ENCODE data around the gene FSD2. TPM values are rescaled to one million over a fixed set of nuclear protein-coding genes. Genes with fewer than 3 reads are reported as not detected.

The FSD2 gene
- total RNA-seq, 1 experiment from 2014 or later: not detected

DNA sequence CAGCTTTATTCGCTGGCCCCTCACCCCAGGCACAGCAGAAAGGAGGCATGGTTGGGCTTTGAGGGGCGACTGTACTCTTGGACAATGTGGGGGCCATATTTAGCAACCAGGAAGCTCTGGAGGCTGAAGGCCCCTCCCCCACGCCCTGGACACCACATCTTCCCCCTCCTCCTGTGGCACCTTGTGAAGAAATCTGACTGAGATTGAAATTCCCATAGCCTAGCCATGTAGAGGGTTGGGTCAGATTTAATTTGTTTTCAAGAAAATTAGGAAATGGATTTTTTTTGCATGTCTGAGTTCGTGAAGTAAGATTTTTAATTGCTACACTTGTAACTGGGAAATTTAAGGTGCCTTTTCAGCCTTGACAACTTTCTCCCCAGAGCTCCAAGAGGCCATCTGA is 24.5 kb downstream of the FSD2 start:
- intact Hi-C loops (cut with micrococcal nuclease; ENCODE audit: unreplicated experiment): no loop called here
- TF ChIP-seq, protein P1, sequence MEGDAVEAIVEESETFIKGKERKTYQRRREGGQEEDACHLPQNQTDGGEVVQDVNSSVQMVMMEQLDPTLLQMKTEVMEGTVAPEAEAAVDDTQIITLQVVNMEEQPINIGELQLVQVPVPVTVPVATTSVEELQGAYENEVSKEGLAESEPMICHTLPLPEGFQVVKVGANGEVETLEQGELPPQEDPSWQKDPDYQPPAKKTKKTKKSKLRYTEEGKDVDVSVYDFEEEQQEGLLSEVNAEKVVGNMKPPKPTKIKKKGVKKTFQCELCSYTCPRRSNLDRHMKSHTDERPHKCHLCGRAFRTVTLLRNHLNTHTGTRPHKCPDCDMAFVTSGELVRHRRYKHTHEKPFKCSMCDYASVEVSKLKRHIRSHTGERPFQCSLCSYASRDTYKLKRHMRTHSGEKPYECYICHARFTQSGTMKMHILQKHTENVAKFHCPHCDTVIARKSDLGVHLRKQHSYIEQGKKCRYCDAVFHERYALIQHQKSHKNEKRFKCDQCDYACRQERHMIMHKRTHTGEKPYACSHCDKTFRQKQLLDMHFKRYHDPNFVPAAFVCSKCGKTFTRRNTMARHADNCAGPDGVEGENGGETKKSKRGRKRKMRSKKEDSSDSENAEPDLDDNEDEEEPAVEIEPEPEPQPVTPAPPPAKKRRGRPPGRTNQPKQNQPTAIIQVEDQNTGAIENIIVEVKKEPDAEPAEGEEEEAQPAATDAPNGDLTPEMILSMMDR (conservative IDR thresholded peaks at IDR 0.05; ENCODE audit: low read depth, low read length): no peak
- TF ChIP-seq EZH2 (IDR thresholded peaks at IDR 0.05; ENCODE audit: borderline replicate concordance, low read depth, low read length, poor library complexity, severe bottlenecking): no peak
- BruUV-seq (replicated peaks): no TSS peak
- Histone ChIP-seq H3K4me3 (ENCODE audit: low read depth, low read length, poor library complexity, severe bottlenecking) (no peak overlapping the region), H3K27ac (ENCODE audit: low read depth, low read length, poor library complexity, severe bottlenecking) (no peak overlapping the region), H3K4me1 (ENCODE audit: insufficient read depth, low read length, poor library complexity, severe bottlenecking) (no peaks in the 10 kb centered on the region), H3K9me3 (ENCODE audit: low read depth, low read length, poor library complexity, severe bottlenecking) (peaks cover 6% of the 10 kb centered on the region), H3K36me3 (ENCODE audit: insufficient read depth, low read length, poor library complexity, severe bottlenecking) (no peaks in the 10 kb centered on the region), H3K27me3 (replicated peaks; ENCODE audit: insufficient read depth, low read depth, low read length, poor library complexity) (no peaks in the 10 kb centered on the region)
- CTCF ChIA-PET: no interaction called here
- POLR2A ChIA-PET (ENCODE audit: low non-redundant PET): no interaction called here
- DNase-seq (ENCODE audit: low spot score): no peak

DNA sequence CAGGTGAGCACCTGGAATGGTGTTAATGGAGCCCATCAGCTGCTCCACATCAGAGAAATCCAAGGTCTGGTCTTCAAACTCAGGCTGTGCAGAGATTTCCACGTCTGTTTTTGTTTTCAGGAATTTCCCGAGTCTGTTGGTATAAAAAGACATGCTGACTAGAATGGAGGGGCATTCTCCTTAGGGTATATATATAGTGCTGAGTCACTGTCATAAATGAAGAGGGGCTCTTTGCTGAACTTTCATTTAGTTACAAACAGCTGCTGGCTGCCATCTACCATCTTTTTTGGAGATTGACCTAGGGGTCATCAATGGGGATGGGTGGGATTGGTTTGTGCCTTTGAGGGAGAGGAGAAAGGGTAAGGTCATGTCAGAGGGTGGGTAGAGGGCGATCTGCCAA is 27.1 kb downstream of the FSD2 start:
- POLR2A ChIA-PET (ENCODE audit: low non-redundant PET): no interaction called here
- DNase-seq (ENCODE audit: low spot score): no peak
- Histone ChIP-seq H3K27ac (ENCODE audit: low read depth, low read length, poor library complexity, severe bottlenecking) (no peak overlapping the region), H3K27me3 (replicated peaks; ENCODE audit: insufficient read depth, low read depth, low read length, poor library complexity) (no peaks in the 10 kb centered on the region), H3K9me3 (ENCODE audit: low read depth, low read length, poor library complexity, severe bottlenecking) (peaks cover 7% of the 10 kb centered on the region), H3K4me3 (ENCODE audit: low read depth, low read length, poor library complexity, severe bottlenecking) (no peak overlapping the region), H3K36me3 (ENCODE audit: insufficient read depth, low read length, poor library complexity, severe bottlenecking) (no peaks in the 10 kb centered on the region), H3K4me1 (ENCODE audit: insufficient read depth, low read length, poor library complexity, severe bottlenecking) (no peaks in the 10 kb centered on the region)
- TF ChIP-seq, protein P1 (conservative IDR thresholded peaks at IDR 0.05; ENCODE audit: low read depth, low read length): no peak
- TF ChIP-seq EZH2 (IDR thresholded peaks at IDR 0.05; ENCODE audit: borderline replicate concordance, low read depth, low read length, poor library complexity, severe bottlenecking): no peak
- intact Hi-C loops (cut with micrococcal nuclease; ENCODE audit: unreplicated experiment): no loop called here
- no TSS peak for BruUV-seq (replicated peaks)
- CTCF ChIA-PET: no interaction called here

DNA sequence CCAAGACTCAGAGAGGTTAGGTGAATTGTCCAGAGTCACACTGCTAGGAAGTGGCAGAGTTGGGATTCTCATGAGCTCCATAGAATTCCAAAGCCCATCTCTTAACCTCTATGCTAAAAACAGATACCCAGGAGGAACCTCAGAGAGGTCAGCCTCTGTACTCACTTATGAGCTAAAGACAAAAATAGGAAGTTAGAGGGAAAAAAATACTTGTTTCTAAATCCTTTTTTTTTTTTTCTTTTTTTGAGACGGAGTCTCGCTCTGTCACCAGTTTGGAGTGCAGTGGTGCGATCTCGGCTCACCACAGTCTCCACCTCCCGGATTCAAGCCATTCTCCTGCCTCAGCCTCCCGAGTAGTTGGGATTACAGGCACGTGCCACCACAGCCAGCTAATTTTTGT is 31.4 kb downstream of the FSD2 start:
- intact Hi-C loops (cut with micrococcal nuclease; ENCODE audit: unreplicated experiment): no loop called here
- Histone ChIP-seq H3K4me1 (ENCODE audit: insufficient read depth, low read length, poor library complexity, severe bottlenecking) (no peaks in the 10 kb centered on the region), H3K27me3 (replicated peaks; ENCODE audit: insufficient read depth, low read depth, low read length, poor library complexity) (no peaks in the 10 kb centered on the region), H3K4me3 (ENCODE audit: low read depth, low read length, poor library complexity, severe bottlenecking) (no peak overlapping the region), H3K9me3 (ENCODE audit: low read depth, low read length, poor library complexity, severe bottlenecking) (peaks cover 7% of the 10 kb centered on the region), H3K27ac (ENCODE audit: low read depth, low read length, poor library complexity, severe bottlenecking) (no peak overlapping the region), H3K36me3 (ENCODE audit: insufficient read depth, low read length, poor library complexity, severe bottlenecking) (no peaks in the 10 kb centered on the region)
- no peak for DNase-seq (ENCODE audit: low spot score)
- ChIA-PET POLR2A (ENCODE audit: low non-redundant PET) (no interaction called here), CTCF (no interaction called here)
- BruUV-seq (replicated peaks): no TSS peak
- TF ChIP-seq EZH2 (IDR thresholded peaks at IDR 0.05; ENCODE audit: borderline replicate concordance, low read depth, low read length, poor library complexity, severe bottlenecking): no peak
- TF ChIP-seq, protein P1 (conservative IDR thresholded peaks at IDR 0.05; ENCODE audit: low read depth, low read length): no peak
